ENCODE results near the gene BTBD18. TPM values are rescaled to one million over a fixed set of nuclear protein-coding genes. Genes with fewer than 3 reads are reported as not detected.

Gene BTBD18
- total and polyA plus RNA-seq, 10 of the 15 experiments (the other 5 are each of a cell fraction or from before 2014, with no cell fraction given): 0.05 to 0.58 (median 0.19) TPM; not detected in 6

DNA sequence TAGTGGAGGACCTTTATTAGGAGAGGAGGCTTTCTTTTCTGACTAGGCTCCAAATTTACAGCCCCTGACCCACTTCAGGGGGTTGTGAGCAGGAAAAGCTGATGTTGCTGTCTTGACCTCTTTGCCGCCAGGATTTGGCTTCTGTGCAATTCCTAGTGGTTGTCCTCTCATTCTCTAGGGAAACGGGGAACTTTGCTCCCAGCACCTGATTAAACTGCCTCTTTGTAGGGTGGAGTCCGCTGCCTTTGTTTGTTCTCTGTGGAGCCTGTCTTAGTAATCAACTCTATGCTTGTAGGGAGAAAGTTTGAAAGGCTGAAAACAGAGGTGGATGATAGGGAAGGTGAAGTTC, 26.3 kb upstream of the BTBD18 start:
- DNase-seq (ENCODE audit: low read depth, low spot score) (no peak), FAIRE-seq (no peak), ATAC-seq (no peak)
- peaks cover 13% of the 10 kb centered on the region for H3K4me1 ChIP-seq (ENCODE audit: control insufficient read depth, insufficient read depth, low read length)
- no peak overlapping the region for H2AFZ ChIP-seq (ENCODE audit: control insufficient read depth, low read depth, low read length)
- BruUV-seq (replicated peaks): no TSS peak
- CTCF ChIA-PET: interaction anchor here (1.1 to 10.8 kb wide), 7 partner anchors 10 to 137 kb away, joined by 4 to 69 read pairs (median 4); partner anchors contain the start of genes BTBD18 and CTNND1
- 98% methylated on average over 3 of the region's 3 CpGs for WGBS (ENCODE audit: insufficient coverage, insufficient replicate concordance, low lambda C conversion rate, missing lambda C conversion rate)
- no peaks in the 10 kb centered on the region for H3K27me3 ChIP-seq (replicated peaks in 1 of 2; ENCODE audit: control insufficient read depth in 2 of 2, insufficient read depth in 2 of 2, low read length in 1 of 2)
- SMC1A ChIA-PET (ENCODE audit: uncharacterized antibody, unreplicated experiment): interaction anchor here (0.9 to 11.7 kb wide), 5 partner anchors 11 to 246 kb away, joined by 3 to 117 read pairs (median 10); partner anchors contain the start of genes CTNND1 and SELENOH
- H3K27ac ChIP-seq (ENCODE audit: control insufficient read depth, insufficient read depth): no peak overlapping the region
- no peaks in the 10 kb centered on the region for H3K9me3 ChIP-seq (replicated peaks; ENCODE audit: control insufficient read depth, insufficient read depth, low read length)
- H3K4me3 ChIP-seq: 0 out of 2 replicates have a peak overlapping the region, but pooled peaks have one; percentile 24
- in situ Hi-C loops (cut with MboI) (no loop called here), intact Hi-C loops (cut with micrococcal nuclease; ENCODE audit: unreplicated experiment) (no loop called here)
- no peak overlapping the region; the same call in 1 of the 2 replicates for H3K4me2 ChIP-seq (ENCODE audit: control insufficient read depth, insufficient read depth)
- POLR2A ChIA-PET: interaction anchor here (10.7 kb wide), 1 partner anchor 13 kb away, joined by 110 read pairs; the partner anchor contains the start of gene CTNND1
- RAD21 ChIA-PET (ENCODE audit: unreplicated experiment): interaction anchor here (1.2 to 7.8 kb wide), 3 partner anchors 10 to 22 kb away, joined by 4 to 41 read pairs (median 9); no protein-coding TSS in a partner anchor
- H3K9ac ChIP-seq (ENCODE audit: control insufficient read depth, insufficient read depth, low read length): no peak overlapping the region
- peaks cover 0 to 6% of the 10 kb centered on the region in 2 experiments; a peak in 1 of 4 replicates for H3K36me3 ChIP-seq (ENCODE audit: control insufficient read depth in 2 of 2, insufficient read depth in 2 of 2, low read length in 1 of 2)
- H4K20me1 ChIP-seq (ENCODE audit: control insufficient read depth, insufficient read depth): no peaks in the 10 kb centered on the region
- peaks cover 88% of the 10 kb centered on the region for H3K79me2 ChIP-seq (ENCODE audit: control insufficient read depth, insufficient read depth, low read length)
- no peak for TF ChIP-seq REST (IDR thresholded peaks at IDR 0.05; ENCODE audit: low read depth, low read length)
- no peak for TF ChIP-seq HDAC2 (IDR thresholded peaks at IDR 0.05)
- TF ChIP-seq, protein P1, sequence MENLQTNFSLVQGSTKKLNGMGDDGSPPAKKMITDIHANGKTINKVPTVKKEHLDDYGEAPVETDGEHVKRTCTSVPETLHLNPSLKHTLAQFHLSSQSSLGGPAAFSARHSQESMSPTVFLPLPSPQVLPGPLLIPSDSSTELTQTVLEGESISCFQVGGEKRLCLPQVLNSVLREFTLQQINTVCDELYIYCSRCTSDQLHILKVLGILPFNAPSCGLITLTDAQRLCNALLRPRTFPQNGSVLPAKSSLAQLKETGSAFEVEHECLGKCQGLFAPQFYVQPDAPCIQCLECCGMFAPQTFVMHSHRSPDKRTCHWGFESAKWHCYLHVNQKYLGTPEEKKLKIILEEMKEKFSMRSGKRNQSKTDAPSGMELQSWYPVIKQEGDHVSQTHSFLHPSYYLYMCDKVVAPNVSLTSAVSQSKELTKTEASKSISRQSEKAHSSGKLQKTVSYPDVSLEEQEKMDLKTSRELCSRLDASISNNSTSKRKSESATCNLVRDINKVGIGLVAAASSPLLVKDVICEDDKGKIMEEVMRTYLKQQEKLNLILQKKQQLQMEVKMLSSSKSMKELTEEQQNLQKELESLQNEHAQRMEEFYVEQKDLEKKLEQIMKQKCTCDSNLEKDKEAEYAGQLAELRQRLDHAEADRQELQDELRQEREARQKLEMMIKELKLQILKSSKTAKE (IDR thresholded peaks at IDR 0.05; ENCODE audit: low read depth, poor library complexity, severe bottlenecking): no peak
- TF ChIP-seq SP1 (IDR thresholded peaks at IDR 0.05; ENCODE audit: low read depth, low read length): no peak
- TF ChIP-seq TCF12 (IDR thresholded peaks at IDR 0.05; ENCODE audit: low read depth, low read length): no peak
- no peak for TF ChIP-seq PKNOX1 (IDR thresholded peaks at IDR 0.05)
- TF ChIP-seq NR2C1 (IDR thresholded peaks at IDR 0.05): no peak
- TF ChIP-seq, protein P2, sequence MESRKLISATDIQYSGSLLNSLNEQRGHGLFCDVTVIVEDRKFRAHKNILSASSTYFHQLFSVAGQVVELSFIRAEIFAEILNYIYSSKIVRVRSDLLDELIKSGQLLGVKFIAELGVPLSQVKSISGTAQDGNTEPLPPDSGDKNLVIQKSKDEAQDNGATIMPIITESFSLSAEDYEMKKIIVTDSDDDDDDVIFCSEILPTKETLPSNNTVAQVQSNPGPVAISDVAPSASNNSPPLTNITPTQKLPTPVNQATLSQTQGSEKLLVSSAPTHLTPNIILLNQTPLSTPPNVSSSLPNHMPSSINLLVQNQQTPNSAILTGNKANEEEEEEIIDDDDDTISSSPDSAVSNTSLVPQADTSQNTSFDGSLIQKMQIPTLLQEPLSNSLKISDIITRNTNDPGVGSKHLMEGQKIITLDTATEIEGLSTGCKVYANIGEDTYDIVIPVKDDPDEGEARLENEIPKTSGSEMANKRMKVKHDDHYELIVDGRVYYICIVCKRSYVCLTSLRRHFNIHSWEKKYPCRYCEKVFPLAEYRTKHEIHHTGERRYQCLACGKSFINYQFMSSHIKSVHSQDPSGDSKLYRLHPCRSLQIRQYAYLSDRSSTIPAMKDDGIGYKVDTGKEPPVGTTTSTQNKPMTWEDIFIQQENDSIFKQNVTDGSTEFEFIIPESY (IDR thresholded peaks at IDR 0.05): no peak
- no peak for TF ChIP-seq IKZF1 (conservative IDR thresholded peaks at IDR 0.05)
- TF ChIP-seq USF1 (IDR thresholded peaks at IDR 0.05; ENCODE audit: borderline replicate concordance, extremely low read length, insufficient read depth, low read depth, low read length): no peak
- no peak for TF ChIP-seq YBX1 (IDR thresholded peaks at IDR 0.05)
- TF ChIP-seq NFXL1 (IDR thresholded peaks at IDR 0.05; ENCODE audit: borderline replicate concordance): no peak
- no peak for TF ChIP-seq IRF5 (IDR thresholded peaks at IDR 0.05; ENCODE audit: borderline replicate concordance)
